Measurements from ENCODE around the gene INTS1. TPM values are rescaled to one million over a fixed set of nuclear protein-coding genes. Genes with fewer than 3 reads are reported as not detected.

INTS1 gene
- total RNA-seq, 1 donor: 53.1 TPM

GRCh38 chr7:1549357-1550004 lies 45.3 kb upstream of the INTS1 start:
- no peak for TF ChIP-seq CTCF (IDR thresholded peaks at IDR 0.05; ENCODE audit: insufficient read depth, low read length)
- H3K4me3 ChIP-seq (ENCODE audit: low read depth, low read length): no peak overlapping the region
- DNase-seq (ENCODE audit: low read depth): no peak

GRCh38 chr7:1548944-1549343 lies 44.8 kb upstream of the INTS1 start:
- H3K4me3 ChIP-seq (ENCODE audit: low read depth, low read length): no peak overlapping the region
- TF ChIP-seq CTCF (IDR thresholded peaks at IDR 0.05; ENCODE audit: insufficient read depth, low read length): no peak
- DNase-seq (ENCODE audit: low read depth): no peak

- no peak for DNase-seq (ENCODE audit: low read depth)
- H3K4me3 ChIP-seq (ENCODE audit: low read depth, low read length): no peak overlapping the region
- TF ChIP-seq CTCF (IDR thresholded peaks at IDR 0.05; ENCODE audit: insufficient read depth, low read length): no peak
Measured at GRCh38 chr7:1548438-1548831, 44.2 kb upstream of the INTS1 start.

- H3K4me3 ChIP-seq (ENCODE audit: low read depth, low read length): no peak overlapping the region
- no peak for TF ChIP-seq CTCF (IDR thresholded peaks at IDR 0.05; ENCODE audit: insufficient read depth, low read length)
- DNase-seq (ENCODE audit: low read depth): no peak
Measured at GRCh38 chr7:1547777-1548437, 43.7 kb upstream of the INTS1 start.

- no peak for TF ChIP-seq CTCF (IDR thresholded peaks at IDR 0.05; ENCODE audit: insufficient read depth, low read length)
- no peak overlapping the region for H3K4me3 ChIP-seq (ENCODE audit: low read depth, low read length)
- no peak for DNase-seq (ENCODE audit: low read depth)
Measured at GRCh38 chr7:1546909-1547776, 43.0 kb upstream of the INTS1 start.

GRCh38 chr7:1546274-1546908 lies 42.2 kb upstream of the INTS1 start:
- TF ChIP-seq CTCF (IDR thresholded peaks at IDR 0.05; ENCODE audit: insufficient read depth, low read length): no peak
- no peak overlapping the region for H3K4me3 ChIP-seq (ENCODE audit: low read depth, low read length)
- DNase-seq (ENCODE audit: low read depth): no peak
